ENCODE data around the gene SPAG9. TPM values are rescaled to one million over a fixed set of nuclear protein-coding genes. Genes with fewer than 3 reads are reported as not detected.

SPAG9 gene
- total and polyA plus RNA-seq, 2 donors (not counting 1 experiment from before 2014, with no cell fraction given): 8.6 to 64.1 TPM

DNA sequence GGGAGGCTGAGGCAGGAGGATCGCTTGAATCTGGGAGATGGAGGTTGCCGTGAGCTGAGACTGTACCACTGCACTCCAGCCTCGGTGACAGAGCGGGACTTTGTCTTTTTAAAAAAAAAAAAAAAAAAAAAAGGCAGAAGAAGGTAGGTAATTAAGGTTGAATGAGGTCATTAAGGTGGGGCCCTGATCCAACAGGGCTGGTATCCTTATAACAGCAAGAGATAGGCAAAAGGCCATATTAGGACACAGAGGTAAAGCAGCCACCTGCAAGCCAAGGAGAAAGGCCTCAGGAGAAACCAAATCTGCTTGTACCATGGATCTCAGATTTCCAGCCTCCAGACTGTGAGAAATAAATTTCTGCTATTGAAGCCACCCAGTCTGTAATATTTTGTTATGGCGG, 60.3 kb downstream of the SPAG9 start:
- Mint-ChIP-seq H3K27ac (no peak overlapping the region), H3K9me3 (ENCODE audit: insufficient read depth) (no peaks in the 10 kb centered on the region), H3K4me1 (peaks cover 12% of the 10 kb centered on the region), H3K4me3 (no peak overlapping the region), H3K27me3 (no peaks in the 10 kb centered on the region)
- no peaks in the 10 kb centered on the region for H3K9me3 ChIP-seq (ENCODE audit: control extremely low read depth in 1 of 3, control insufficient read depth in 2 of 3, insufficient read depth in 1 of 3, low read length in 2 of 3)
- H3K79me2 ChIP-seq (ENCODE audit: control insufficient read depth, insufficient read depth, low read length): peaks cover 29% of the 10 kb centered on the region
- H3K9ac ChIP-seq (ENCODE audit: low read length): no peak overlapping the region
- H3K4me1 ChIP-seq (ENCODE audit: control insufficient read depth in 2 of 2, insufficient read depth in 2 of 2, low read length in 2 of 2): peaks cover 5% of the 10 kb centered on the region in 2 donors
- H3K36me3 ChIP-seq (replicated peaks in 1 of 2; ENCODE audit: control extremely low read depth in 1 of 2, control insufficient read depth in 1 of 2, extremely low read depth in 1 of 2, insufficient read depth in 2 of 2, low read length in 1 of 2): peaks cover 0 to 4% of the 10 kb centered on the region in 2 experiments
- intact Hi-C loops (cut with micrococcal nuclease): no loop called here
- H3K4me2 ChIP-seq (replicated peaks; ENCODE audit: low read depth, low read length, poor library complexity, severe bottlenecking): no peak overlapping the region
- ChIA-PET CTCF (interaction anchor here (0.9 to 5.7 kb wide), 3 partner anchors 11 to 59 kb away, joined by 4 to 46 read pairs (median 5); no protein-coding TSS in a partner anchor), POLR2A (no interaction called here)
- peaks cover 11% of the 10 kb centered on the region for H4K20me1 ChIP-seq (ENCODE audit: control insufficient read depth, insufficient read depth, low read length, poor library complexity, severe bottlenecking)
- no peak overlapping the region for H3K4me3 ChIP-seq (ENCODE audit: control extremely low read depth in 1 of 5, extremely low read depth in 1 of 5, insufficient read depth in 1 of 5, low read depth in 2 of 5, low read length in 4 of 5)
- H3K27ac ChIP-seq (ENCODE audit: low read length in 2 of 2): no peak overlapping the region
- TF ChIP-seq CTCF (IDR thresholded peaks at IDR 0.05) (no peak), EZH2 (IDR thresholded peaks at IDR 0.05; ENCODE audit: borderline replicate concordance, insufficient read depth, low read depth, low read length, poor library complexity, severe bottlenecking) (no peak)
- ATAC-seq (ENCODE audit: low read depth): no peak
- no peak for DNase-seq
- no peak overlapping the region for H2AFZ ChIP-seq (ENCODE audit: insufficient read depth, low read depth, low read length, poor library complexity, severe bottlenecking)
- WGBS (ENCODE audit: insufficient coverage): 92% methylated on average over 2 of the region's 5 CpGs
- H3K27me3 ChIP-seq (replicated peaks in 1 of 4; ENCODE audit: control extremely low read depth in 1 of 4, control insufficient read depth in 3 of 4, insufficient read depth in 4 of 4, low read length in 3 of 4): no peaks in the 10 kb centered on the region

GRCh38 chr17:51059781-51060180, 60.9 kb downstream of the SPAG9 start:
- Histone ChIP-seq H3K4me1 (ENCODE audit: control insufficient read depth in 2 of 2, insufficient read depth in 2 of 2, low read length in 2 of 2) (peaks cover 6 to 7% of the 10 kb centered on the region in 2 donors), H3K27me3 (replicated peaks in 1 of 4; ENCODE audit: control extremely low read depth in 1 of 4, control insufficient read depth in 3 of 4, insufficient read depth in 4 of 4, low read length in 3 of 4) (no peaks in the 10 kb centered on the region), H3K4me3 (ENCODE audit: control extremely low read depth in 1 of 5, extremely low read depth in 1 of 5, insufficient read depth in 1 of 5, low read depth in 2 of 5, low read length in 4 of 5) (no peak overlapping the region), H3K9me3 (ENCODE audit: control extremely low read depth in 1 of 3, control insufficient read depth in 2 of 3, insufficient read depth in 1 of 3, low read length in 2 of 3) (peaks cover 0 to 4% (median 0%) of the 10 kb centered on the region in 3 donors), H4K20me1 (ENCODE audit: control insufficient read depth, insufficient read depth, low read length, poor library complexity, severe bottlenecking) (peaks cover 10% of the 10 kb centered on the region), H3K4me2 (replicated peaks; ENCODE audit: low read depth, low read length, poor library complexity, severe bottlenecking) (no peak overlapping the region), H3K36me3 (replicated peaks in 1 of 2; ENCODE audit: control extremely low read depth in 1 of 2, control insufficient read depth in 1 of 2, extremely low read depth in 1 of 2, insufficient read depth in 2 of 2, low read length in 1 of 2) (peaks cover 0 to 4% of the 10 kb centered on the region in 2 experiments), H3K27ac (ENCODE audit: low read length in 2 of 2) (no peak overlapping the region), H3K9ac (ENCODE audit: low read length) (no peak overlapping the region), H3K79me2 (ENCODE audit: control insufficient read depth, insufficient read depth, low read length) (peaks cover 33% of the 10 kb centered on the region), H2AFZ (ENCODE audit: insufficient read depth, low read depth, low read length, poor library complexity, severe bottlenecking) (no peak overlapping the region)
- TF ChIP-seq CTCF (IDR thresholded peaks at IDR 0.05) (no peak), EZH2 (IDR thresholded peaks at IDR 0.05; ENCODE audit: borderline replicate concordance, insufficient read depth, low read depth, low read length, poor library complexity, severe bottlenecking) (no peak)
- Mint-ChIP-seq H3K27me3 (no peaks in the 10 kb centered on the region), H3K27ac (no peak overlapping the region), H3K4me1 (peaks cover 13% of the 10 kb centered on the region), H3K4me3 (no peak overlapping the region), H3K9me3 (ENCODE audit: insufficient read depth) (no peaks in the 10 kb centered on the region)
- intact Hi-C loops (cut with micrococcal nuclease): no loop called here
- CTCF ChIA-PET: interaction anchor here (0.6 to 5.7 kb wide), 4 partner anchors 11 to 116 kb away, joined by 3 to 46 read pairs (median 4); no protein-coding TSS in a partner anchor
- no peak for ATAC-seq (ENCODE audit: low read depth)
- no CpG with 5 or more reads among the region's 2 CpGs for WGBS (ENCODE audit: insufficient coverage)
- no peak for DNase-seq
- POLR2A ChIA-PET: no interaction called here

Data from B cell (primary cell).